GM06990 (cell line): ENCODE data around the gene GALNT7.
A peak's percentile ranks its signal among the peaks of the same experiment; 100 is the strongest.

Source experiments
- DNase-seq: peaks from one replicate; pipeline ENCODE4 v3.0.0-alpha.2; 2011; ENCODE audit not compliant: insufficient read length; ENCODE audit errors: extremely low read depth
- H3K27me3 ChIP-seq: replicated peaks from 2 replicates; pipeline ENCODE4 v1.6.0; 2011; ENCODE audit warnings: low read length; ENCODE audit not compliant: control insufficient read depth, insufficient read depth
- H3K36me3 ChIP-seq: 2 replicates; pipeline ENCODE4 v1.5.1; 2011; ENCODE audit warnings: low read length; ENCODE audit not compliant: control insufficient read depth, insufficient read depth
- H3K4me3 ChIP-seq: replicated peaks from 2 replicates; pipeline ENCODE4 v1.5.1; 2011; ENCODE audit warnings: low read depth, mild to moderate bottlenecking, control low read depth, low read length
- TF ChIP-seq, protein P1 (sequence below): IDR thresholded peaks from 2 replicates; pipeline ENCODE4 v1.5.1; 2011; ENCODE audit warnings: low read length, control low read depth, mild to moderate bottlenecking, inconsistent platforms; ENCODE audit not compliant: insufficient read depth, poor library complexity, severe bottlenecking

GALNT7 gene

DNA sequence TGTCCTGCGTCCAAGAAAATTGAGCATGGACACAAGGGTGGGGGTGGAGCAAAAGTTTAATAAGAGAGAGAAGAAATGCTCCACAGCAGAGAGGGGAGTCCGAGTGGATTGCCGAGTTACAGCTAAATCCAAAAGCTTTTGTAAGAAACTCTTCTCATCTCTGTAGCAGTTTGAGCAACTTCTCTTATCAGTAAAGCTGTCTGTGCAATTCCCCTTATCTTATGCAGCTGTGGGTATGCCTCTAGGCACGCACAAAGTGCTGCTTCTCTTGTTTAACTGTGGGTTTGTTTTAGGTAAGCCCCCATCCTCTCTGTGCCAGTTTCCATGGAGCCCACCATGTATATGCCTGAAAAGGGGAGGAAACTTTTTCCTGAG lies 120.7 kb downstream of the GALNT7 start:
- Histone ChIP-seq H3K4me3 (no peak overlapping the region), H3K36me3 (no peaks in the 10 kb centered on the region; the same call in 1 of the 2 replicates), H3K27me3 (no peaks in the 10 kb centered on the region)
- TF ChIP-seq, protein P1, sequence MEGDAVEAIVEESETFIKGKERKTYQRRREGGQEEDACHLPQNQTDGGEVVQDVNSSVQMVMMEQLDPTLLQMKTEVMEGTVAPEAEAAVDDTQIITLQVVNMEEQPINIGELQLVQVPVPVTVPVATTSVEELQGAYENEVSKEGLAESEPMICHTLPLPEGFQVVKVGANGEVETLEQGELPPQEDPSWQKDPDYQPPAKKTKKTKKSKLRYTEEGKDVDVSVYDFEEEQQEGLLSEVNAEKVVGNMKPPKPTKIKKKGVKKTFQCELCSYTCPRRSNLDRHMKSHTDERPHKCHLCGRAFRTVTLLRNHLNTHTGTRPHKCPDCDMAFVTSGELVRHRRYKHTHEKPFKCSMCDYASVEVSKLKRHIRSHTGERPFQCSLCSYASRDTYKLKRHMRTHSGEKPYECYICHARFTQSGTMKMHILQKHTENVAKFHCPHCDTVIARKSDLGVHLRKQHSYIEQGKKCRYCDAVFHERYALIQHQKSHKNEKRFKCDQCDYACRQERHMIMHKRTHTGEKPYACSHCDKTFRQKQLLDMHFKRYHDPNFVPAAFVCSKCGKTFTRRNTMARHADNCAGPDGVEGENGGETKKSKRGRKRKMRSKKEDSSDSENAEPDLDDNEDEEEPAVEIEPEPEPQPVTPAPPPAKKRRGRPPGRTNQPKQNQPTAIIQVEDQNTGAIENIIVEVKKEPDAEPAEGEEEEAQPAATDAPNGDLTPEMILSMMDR, result no peak
- DNase-seq, result no peak

DNA sequence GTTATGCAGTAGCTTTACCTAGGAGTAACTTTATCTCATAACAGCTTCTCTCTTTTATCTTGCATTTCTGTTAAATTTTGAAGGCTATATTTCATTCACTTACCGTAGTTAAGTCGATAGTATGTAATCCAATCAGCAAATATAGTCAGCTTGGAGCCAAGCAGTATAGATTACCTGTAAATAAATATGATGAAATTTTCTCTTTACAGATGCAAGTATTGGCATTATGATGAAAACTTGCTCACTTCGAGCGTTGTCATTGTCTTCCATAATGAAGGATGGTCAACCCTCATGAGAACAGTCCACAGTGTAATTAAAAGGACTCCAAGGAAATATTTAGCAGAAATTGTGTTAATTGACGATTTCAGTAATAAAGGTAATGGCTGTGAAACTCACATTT lies 123.3 kb downstream of the GALNT7 start:
- no peak overlapping the region for H3K4me3 ChIP-seq
- DNase-seq, result no peak
- TF ChIP-seq, protein P1, result no peak
- no peaks in the 10 kb centered on the region for H3K27me3 ChIP-seq
- no peaks in the 10 kb centered on the region; the same call in 1 of the 2 replicates for H3K36me3 ChIP-seq

DNA sequence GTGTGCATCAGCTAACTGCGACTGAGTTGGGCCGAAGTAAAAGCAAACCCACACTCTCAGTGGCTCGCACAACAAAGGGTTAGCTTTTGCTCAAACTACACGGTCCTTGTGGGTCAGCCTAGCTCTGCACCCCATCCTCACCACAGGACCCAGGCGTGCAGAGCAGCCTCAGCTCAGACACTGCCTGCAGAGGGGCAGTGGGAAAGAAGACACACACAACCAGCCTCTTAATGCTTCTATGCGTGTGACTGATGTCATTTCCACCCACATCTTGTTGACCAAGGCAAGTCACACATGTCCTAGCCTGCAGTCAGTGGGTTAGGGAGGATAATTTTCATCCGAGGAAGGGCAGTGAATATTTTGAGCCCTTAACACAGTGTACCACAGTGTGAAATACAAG lies 125.1 kb downstream of the GALNT7 start:
- Histone ChIP-seq H3K36me3 (no peaks in the 10 kb centered on the region; the same call in 1 of the 2 replicates), H3K4me3 (no peak overlapping the region), H3K27me3 (no peaks in the 10 kb centered on the region)
- no peak for DNase-seq
- TF ChIP-seq, protein P1, result no peak

DNA sequence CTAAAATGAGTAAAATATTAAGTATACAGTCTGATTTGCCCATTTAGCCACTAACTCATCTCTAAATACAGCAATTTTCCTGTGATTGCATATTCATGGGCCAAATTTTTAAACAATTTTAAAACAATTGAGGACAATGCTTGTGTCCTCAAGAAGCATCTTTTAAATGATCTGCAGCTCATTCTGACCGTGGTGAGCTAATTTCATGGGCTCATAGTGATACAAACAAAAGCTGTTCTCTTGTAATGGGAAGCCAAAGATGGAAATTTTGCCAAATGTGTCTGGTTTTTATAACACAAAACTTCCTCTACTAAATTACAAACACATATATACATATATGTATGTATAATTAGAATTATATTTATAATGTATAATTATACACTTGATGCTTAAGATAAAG lies 125.8 kb downstream of the GALNT7 start:
- no peak for DNase-seq
- TF ChIP-seq, protein P1, result no peak
- Histone ChIP-seq H3K27me3 (no peaks in the 10 kb centered on the region), H3K4me3 (no peak overlapping the region), H3K36me3 (no peaks in the 10 kb centered on the region; the same call in 1 of the 2 replicates)

DNA sequence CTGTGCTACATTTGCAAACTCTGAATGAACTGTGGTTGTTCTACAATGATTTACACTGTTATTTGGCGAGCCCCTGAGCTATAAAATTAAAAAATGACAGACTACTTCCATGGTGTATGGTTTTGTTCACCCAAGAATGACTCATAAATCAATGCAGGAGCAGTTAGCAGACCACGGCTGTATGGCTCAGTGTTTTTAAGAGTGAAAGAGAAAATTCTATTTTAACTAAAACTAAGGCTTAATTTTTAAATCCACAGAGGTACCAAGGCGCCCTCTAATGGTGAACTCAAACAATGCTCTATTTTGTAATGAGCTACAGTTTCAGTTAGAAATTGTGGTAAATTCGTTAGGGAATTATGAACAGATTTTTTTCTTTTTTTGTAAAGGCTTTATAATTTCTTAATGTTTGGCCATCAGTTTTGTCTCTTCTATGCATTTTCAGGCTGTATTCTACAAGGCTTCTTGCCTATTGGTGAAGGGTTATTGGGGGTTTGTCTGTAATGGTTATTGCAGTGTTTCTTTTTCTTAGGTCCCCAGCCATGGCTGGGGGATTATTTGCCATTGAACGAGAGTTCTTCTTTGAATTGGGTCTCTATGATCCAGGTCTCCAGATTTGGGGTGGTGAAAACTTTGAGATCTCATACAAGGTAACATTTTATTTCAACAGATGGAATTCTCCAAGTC lies 133.0 kb downstream of the GALNT7 start:
- Histone ChIP-seq H3K36me3 (no peaks in the 10 kb centered on the region; the same call in none of the 2 replicates), H3K27me3 (no peaks in the 10 kb centered on the region), H3K4me3 (no peak overlapping the region)
- TF ChIP-seq, protein P1, result peak; percentile 74
- DNase-seq, result no peak

DNA sequence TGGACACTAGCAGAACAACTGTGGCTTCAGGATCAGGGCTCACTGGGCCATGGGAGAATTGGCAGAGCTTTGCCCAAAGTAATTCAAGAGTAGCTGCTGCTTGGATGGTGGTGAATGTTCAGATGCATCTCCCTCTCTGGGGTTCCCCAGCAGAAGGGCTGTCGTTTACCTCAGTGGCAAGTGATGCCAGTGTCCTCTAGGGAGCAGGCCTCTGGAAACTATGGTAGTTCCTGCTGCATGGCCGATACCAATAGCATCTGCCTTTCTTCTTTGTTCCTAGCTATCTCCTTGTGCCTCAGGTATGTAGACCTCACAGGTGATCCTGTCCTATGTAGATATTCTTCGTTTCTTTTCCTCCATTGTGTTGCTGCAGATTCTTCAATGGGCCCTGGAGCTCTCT lies 139.2 kb downstream of the GALNT7 start:
- no peak for DNase-seq
- Histone ChIP-seq H3K36me3 (peaks cover 4% of the 10 kb centered on the region), H3K27me3 (no peaks in the 10 kb centered on the region), H3K4me3 (no peak overlapping the region)
- TF ChIP-seq, protein P1, result no peak
